ENCODE data around the gene ARL14EPL.

DNA sequence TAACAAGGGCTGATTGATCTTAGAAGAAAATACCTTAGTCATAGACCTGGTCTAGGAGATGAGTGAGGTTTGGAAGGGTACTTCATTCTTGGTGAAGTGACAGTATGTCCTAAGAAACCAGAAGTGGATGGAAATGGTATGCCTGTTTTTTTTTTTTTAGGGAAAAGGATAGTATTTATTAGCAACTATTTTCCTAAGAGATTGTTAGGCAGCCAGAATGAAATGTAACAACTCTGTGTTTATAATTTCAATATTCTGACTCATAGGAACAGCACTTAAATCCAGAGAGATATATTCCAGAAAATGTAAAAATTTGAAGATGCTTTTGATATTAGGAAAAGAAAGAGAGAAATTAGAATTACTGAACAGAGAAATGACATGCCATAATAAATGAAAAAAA lies 21.2 kb upstream of the ARL14EPL start:
- TF ChIP-seq CTCF (conservative IDR thresholded peaks at IDR 0.05; ENCODE audit: low read length) (no peak), EZH2phosphoT487 (IDR thresholded peaks at IDR 0.05; ENCODE audit: borderline replicate concordance, low read depth, low read length) (no peak)

All from OCI-LY7 (cell line).